T-cell (primary cell): ENCODE results near the gene BRAT1. TPM values are rescaled to one million over a fixed set of nuclear protein-coding genes. Genes with fewer than 3 reads are reported as not detected.

Experiments
- ATAC-seq, 4 experiments: fragments of 200-7000 bp in 3 of 4; fragments of 150-1000 bp in 1 of 4; cut with Tn5 transposase; replicated peaks in 1 of 4; 1 replicate in 3 of 4; 2 replicates in 1 of 4; pipeline ENCODE4 v1.10.0; 2021; ENCODE audit warnings: moderate library complexity in 3 of 4, mild to moderate bottlenecking in 2 of 4, moderate number of reproducible peaks in 1 of 4
- CTCF ChIA-PET, 2 donors: fragments of 300-600 bp; sonication (Branson Sonifier 250); formaldehyde crosslinking; loops; one replicate each; lab custom pipeline; 2022; ENCODE audit warnings: antibody characterized with exemption in 2 of 2; lab: Charles Lee
- POLR2A ChIA-PET, 2 donors: fragments of 300-600 bp; sonication (Branson Sonifier 250); formaldehyde crosslinking; loops; one replicate each; lab custom pipeline; 2022; ENCODE audit warnings: antibody characterized with exemption in 2 of 2; lab: Charles Lee
- DNase-seq, 35 experiments: peaks; one replicate each; pipeline versions ENCODE4 v3.0.0 to v3.0.0-alpha.2; 2013 to 2023
- H3K27ac ChIP-seq: one replicate; pipeline ENCODE4 v1.5.1; 2013; ENCODE audit warnings: low read length
- H3K27me3 ChIP-seq, 2 experiments: replicated peaks in 1 of 2; 1 replicate in 1 of 2; 2 replicates in 1 of 2; pipeline versions ENCODE4 v1.6.1 to v1.7.0; 2013; ENCODE audit warnings: low read length in 1 of 2, mixed read lengths in 1 of 2; ENCODE audit not compliant: control insufficient read depth in 2 of 2, insufficient read depth in 2 of 2; ENCODE audit errors: extremely low read depth in 1 of 2
- H3K36me3 ChIP-seq, 2 donors: 1 replicate in 1 of 2; 2 replicates in 1 of 2; pipeline versions ENCODE4 v1.6.1 to v1.7.0; 2013; ENCODE audit warnings: low read length in 1 of 2; ENCODE audit not compliant: control insufficient read depth in 2 of 2, insufficient read depth in 1 of 2; ENCODE audit errors: extremely low read depth in 1 of 2
- H3K4me1 ChIP-seq, 2 experiments: 1 replicate in 1 of 2; 2 replicates in 1 of 2; pipeline versions ENCODE4 v1.6.1 to v1.7.0; 2013; ENCODE audit warnings: low read length in 2 of 2, mixed read lengths in 1 of 2; ENCODE audit not compliant: insufficient read depth in 2 of 2, control insufficient read depth in 1 of 2; ENCODE audit errors: extremely low read depth in 1 of 2
- H3K4me3 ChIP-seq, 2 donors: 1 replicate in 1 of 2; 2 replicates in 1 of 2; pipeline versions ENCODE4 v1.5.1 to v1.7.0; 2013; ENCODE audit warnings: mild to moderate bottlenecking in 2 of 2, low read length in 1 of 2, moderate library complexity in 1 of 2; ENCODE audit not compliant: control insufficient read depth in 1 of 2; ENCODE audit errors: extremely low read depth in 1 of 2
- H3K9me3 ChIP-seq: 2 replicates; pipeline ENCODE4 v1.7.0; 2013
- H3K27ac Mint-ChIP-seq, 2 donors: one replicate each; pipeline ENCODE4 v1.8.0; 2020 to 2021; ENCODE audit warnings: mild to moderate bottlenecking in 2 of 2, mixed read lengths in 2 of 2
- H3K27me3 Mint-ChIP-seq, 2 donors: one replicate each; pipeline ENCODE4 v1.8.0; 2021 to 2022; ENCODE audit warnings: mixed read lengths in 2 of 2
- H3K36me3 Mint-ChIP-seq: one replicate; pipeline ENCODE4 v1.8.0; 2021; ENCODE audit warnings: mixed read lengths
- H3K4me1 Mint-ChIP-seq, 3 donors: one replicate each; pipeline ENCODE4 v1.8.0; 2020 to 2022; ENCODE audit warnings: mixed read lengths in 3 of 3, mild to moderate bottlenecking in 1 of 3
- H3K4me3 Mint-ChIP-seq, 3 donors: one replicate each; pipeline ENCODE4 v1.8.0; 2020 to 2022; ENCODE audit warnings: mild to moderate bottlenecking in 3 of 3, mixed read lengths in 3 of 3, moderate library complexity in 3 of 3
- H3K9me3 Mint-ChIP-seq, 3 donors: one replicate each; pipeline ENCODE4 v1.8.0; 2020 to 2022; ENCODE audit warnings: mixed read lengths in 3 of 3
- WGBS: methylation state at CpG from one replicate; pipeline ENCODE4 v1.1.5; 2013; ENCODE audit warnings: missing lambda C conversion rate; ENCODE audit not compliant: insufficient coverage; 5-methylcytosine and 5-hydroxymethylcytosine counted together
- total RNA-seq, 35 experiments: library from RNA in 6 of 35; stranded (reverse) in 6 of 35; fragments of 120-200 nt in 1 of 35; gene quantifications; one replicate each; pipeline versions ENCODE4 v1.2.1 to v1.2.4 and lab custom pipeline; 2013 to 2026

BRAT1 gene
- total RNA-seq, 5 donors from 2014 or later (not counting 1 experiment from before 2014, with no cell fraction given) = 23.6 to 46.2 (median 43.1) TPM

- DNase-seq (no peak), ATAC-seq (no peak)
- Mint-ChIP-seq H3K27ac (no peak overlapping the region), H3K27me3 (no peaks in the 10 kb centered on the region), H3K4me1 (peaks cover 0 to 10% (median 7%) of the 10 kb centered on the region in 3 donors), H3K4me3 (no peak overlapping the region), H3K36me3 (peaks cover 22% of the 10 kb centered on the region), H3K9me3 (no peaks in the 10 kb centered on the region)
- 94% methylated on average over 9 of the region's 16 CpGs for WGBS
- Histone ChIP-seq H3K9me3 (no peaks in the 10 kb centered on the region), H3K27me3 (no peaks in the 10 kb centered on the region), H3K4me1 (peaks cover 0 to 9% of the 10 kb centered on the region in 2 experiments), H3K27ac (no peak overlapping the region), H3K4me3 (no peak overlapping the region), H3K36me3 (peaks cover 0 to 9% of the 10 kb centered on the region in 2 donors)
- CTCF ChIA-PET = no interaction called here
- POLR2A ChIA-PET = no interaction called here
Observed at GRCh38 chr7:2570021-2570420, 14.7 kb upstream of the BRAT1 start.

- H3K27ac Mint-ChIP-seq = no peak overlapping the region
- Histone ChIP-seq H3K9me3 (no peaks in the 10 kb centered on the region), H3K4me3 (no peak overlapping the region), H3K27ac (no peak overlapping the region), H3K4me1 (peaks cover 0 to 9% of the 10 kb centered on the region in 2 experiments), H3K27me3 (no peaks in the 10 kb centered on the region), H3K36me3 (peaks cover 0 to 9% of the 10 kb centered on the region in 2 donors)
- H3K27me3 Mint-ChIP-seq = no peaks in the 10 kb centered on the region
- H3K36me3 Mint-ChIP-seq = peaks cover 16% of the 10 kb centered on the region
- no peak overlapping the region for H3K4me3 Mint-ChIP-seq
- ATAC-seq (no peak), DNase-seq (no peak)
- POLR2A ChIA-PET = no interaction called here
- WGBS = 97% methylated on average over 9 of the region's 14 CpGs
- peaks cover 4 to 10% (median 7%) of the 10 kb centered on the region in 3 donors for H3K4me1 Mint-ChIP-seq
- CTCF ChIA-PET = no interaction called here
- H3K9me3 Mint-ChIP-seq = no peaks in the 10 kb centered on the region
Observed at GRCh38 chr7:2569421-2569820, 14.1 kb upstream of the BRAT1 start.

GRCh38 chr7:2568521-2569223 lies 13.3 kb upstream of the BRAT1 start:
- Histone ChIP-seq H3K9me3 (no peaks in the 10 kb centered on the region), H3K27ac (no peak overlapping the region), H3K27me3 (no peaks in the 10 kb centered on the region), H3K36me3 (peaks cover 0 to 8% of the 10 kb centered on the region in 2 donors), H3K4me1 (peaks cover 0 to 9% of the 10 kb centered on the region in 2 experiments), H3K4me3 (no peak overlapping the region)
- CTCF ChIA-PET = no interaction called here
- H3K4me1 Mint-ChIP-seq = peaks cover 4 to 10% (median 7%) of the 10 kb centered on the region in 3 donors
- H3K9me3 Mint-ChIP-seq = no peaks in the 10 kb centered on the region
- H3K27ac Mint-ChIP-seq = no peak overlapping the region
- no peaks in the 10 kb centered on the region for H3K27me3 Mint-ChIP-seq
- WGBS = 95% methylated on average over 19 of the region's 24 CpGs
- POLR2A ChIA-PET = no interaction called here
- H3K36me3 Mint-ChIP-seq = peaks cover 9% of the 10 kb centered on the region
- no peak for ATAC-seq
- H3K4me3 Mint-ChIP-seq = no peak overlapping the region
- no peak for DNase-seq

GRCh38 chr7:2567679-2568278 lies 12.5 kb upstream of the BRAT1 start:
- peaks cover 4% of the 10 kb centered on the region for H3K36me3 Mint-ChIP-seq
- H3K27ac Mint-ChIP-seq = no peak overlapping the region
- WGBS = 78% methylated on average over 13 of the region's 16 CpGs
- no peaks in the 10 kb centered on the region for H3K9me3 ChIP-seq
- peaks cover 4 to 10% (median 7%) of the 10 kb centered on the region in 3 donors for H3K4me1 Mint-ChIP-seq
- H3K36me3 ChIP-seq = peaks cover 0 to 5% of the 10 kb centered on the region in 2 donors
- DNase-seq = peak in 1 of 35 experiments; percentile 33
- H3K27me3 Mint-ChIP-seq = no peaks in the 10 kb centered on the region
- no peak overlapping the region for H3K27ac ChIP-seq
- ChIA-PET POLR2A (no interaction called here), CTCF (no interaction called here)
- no peak overlapping the region for H3K4me3 Mint-ChIP-seq
- H3K4me1 ChIP-seq = peaks cover 0 to 9% of the 10 kb centered on the region in 2 experiments
- H3K4me3 ChIP-seq = no peak overlapping the region
- peak in 1 of 4 experiments; percentile 26 for ATAC-seq
- H3K9me3 Mint-ChIP-seq = no peaks in the 10 kb centered on the region
- H3K27me3 ChIP-seq = no peaks in the 10 kb centered on the region

GRCh38 chr7:2566890-2567678 lies 11.8 kb upstream of the BRAT1 start:
- Histone ChIP-seq H3K27me3 (no peaks in the 10 kb centered on the region), H3K36me3 (peaks cover 0 to 3% of the 10 kb centered on the region in 2 donors), H3K4me1 (peaks cover 0 to 9% of the 10 kb centered on the region in 2 experiments), H3K27ac (no peak overlapping the region), H3K4me3 (no peak overlapping the region), H3K9me3 (no peaks in the 10 kb centered on the region)
- peaks cover 4 to 10% (median 7%) of the 10 kb centered on the region in 3 donors for H3K4me1 Mint-ChIP-seq
- WGBS = 71% methylated on average over 26 of the region's 28 CpGs
- peak; percentile 63 to 75 (median 66) for ATAC-seq
- H3K27me3 Mint-ChIP-seq = no peaks in the 10 kb centered on the region
- H3K9me3 Mint-ChIP-seq = no peaks in the 10 kb centered on the region
- DNase-seq = peak in 7 of 35 experiments; percentile 13 to 43 (median 29)
- peaks cover 4% of the 10 kb centered on the region for H3K36me3 Mint-ChIP-seq
- ChIA-PET POLR2A (no interaction called here), CTCF (no interaction called here)
- peak overlapping the region in 1 of 2 donors; percentile 39 for H3K27ac Mint-ChIP-seq
- peak overlapping the region in 2 of 3 donors; percentile 13 for H3K4me3 Mint-ChIP-seq

GRCh38 chr7:2566348-2566889 lies 11.1 kb upstream of the BRAT1 start:
- Mint-ChIP-seq H3K9me3 (no peaks in the 10 kb centered on the region), H3K27me3 (no peaks in the 10 kb centered on the region), H3K27ac (peak overlapping the region in 1 of 2 donors; percentile 39), H3K4me1 (peaks cover 4 to 12% (median 10%) of the 10 kb centered on the region in 3 donors), H3K36me3 (peaks cover 4% of the 10 kb centered on the region), H3K4me3 (peak overlapping the region in 1 of 3 donors; percentile 13)
- Histone ChIP-seq H3K4me1 (peaks cover 0 to 9% of the 10 kb centered on the region in 2 experiments), H3K27ac (no peak overlapping the region), H3K9me3 (no peaks in the 10 kb centered on the region), H3K27me3 (no peaks in the 10 kb centered on the region), H3K4me3 (no peak overlapping the region), H3K36me3 (peaks cover 0 to under 1% of the 10 kb centered on the region in 2 donors)
- no peak for DNase-seq
- ChIA-PET CTCF (interaction anchor here in 1 of 2 donors (0.7 kb wide), 1 partner anchor 84 kb away, joined by 3 read pairs; no protein-coding TSS in a partner anchor), POLR2A (interaction anchor here (0.6 to 0.7 kb wide), 3 partner anchors 20 to 956 kb away, joined by 3 to 7 read pairs (median 4); no protein-coding TSS in a partner anchor)
- 63% methylated on average over 3 of the region's 8 CpGs for WGBS
- no peak for ATAC-seq
